ENCODE data around the gene KRT13. TPM values are rescaled to one million over a fixed set of nuclear protein-coding genes. Genes with fewer than 3 reads are reported as not detected.

Gene KRT13
- total and polyA plus RNA-seq, 10 of the 15 experiments (the other 5 are each of a cell fraction or from before 2014, with no cell fraction given), result not detected

DNA sequence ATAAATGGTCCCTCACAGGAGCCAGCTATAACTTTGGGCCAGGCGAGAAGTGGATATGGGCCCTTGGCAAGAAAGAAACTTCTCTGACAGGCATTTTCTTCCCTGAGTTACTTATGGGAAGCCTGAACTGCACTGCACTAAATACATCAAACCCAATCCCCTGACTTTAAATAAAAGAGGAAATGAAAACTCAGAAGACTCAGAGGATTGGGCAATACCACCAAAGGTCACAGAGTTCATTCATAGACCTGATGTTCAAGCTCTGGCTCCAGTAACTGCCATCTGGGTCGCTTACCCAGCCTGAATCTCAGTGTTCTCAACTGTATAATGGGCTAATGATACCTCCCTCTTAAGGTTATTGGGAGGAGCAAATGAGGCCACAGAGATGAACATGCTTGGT is 25.3 kb downstream of the KRT13 start:
- Histone ChIP-seq H3K4me2 (ENCODE audit: control insufficient read depth, insufficient read depth) (no peak overlapping the region), H3K27ac (ENCODE audit: control insufficient read depth, insufficient read depth) (no peak overlapping the region), H3K27me3 (replicated peaks in 1 of 2; ENCODE audit: control insufficient read depth in 2 of 2, insufficient read depth in 2 of 2, low read length in 1 of 2) (peaks cover 0 to 3% of the 10 kb centered on the region in 2 experiments; a peak in 2 of 4 replicates), H3K9me3 (replicated peaks; ENCODE audit: control insufficient read depth, insufficient read depth, low read length) (no peaks in the 10 kb centered on the region), H3K9ac (ENCODE audit: control insufficient read depth, insufficient read depth, low read length) (no peak overlapping the region), H3K79me2 (ENCODE audit: control insufficient read depth, insufficient read depth, low read length) (no peaks in the 10 kb centered on the region), H3K4me1 (ENCODE audit: control insufficient read depth, insufficient read depth, low read length) (no peaks in the 10 kb centered on the region; the same call in 1 of the 2 replicates), H3K4me3 (no peak overlapping the region), H3K36me3 (ENCODE audit: control insufficient read depth in 2 of 2, insufficient read depth in 2 of 2, low read length in 1 of 2) (no peaks in the 10 kb centered on the region), H2AFZ (ENCODE audit: control insufficient read depth, low read depth, low read length) (no peak overlapping the region), H4K20me1 (ENCODE audit: control insufficient read depth, insufficient read depth) (no peaks in the 10 kb centered on the region)
- ChIA-PET SMC1A (ENCODE audit: uncharacterized antibody, unreplicated experiment) (no interaction called here), CTCF (no interaction called here), RAD21 (ENCODE audit: unreplicated experiment) (no interaction called here), POLR2A (no interaction called here)
- TF ChIP-seq NR2F1 (conservative IDR thresholded peaks at IDR 0.05) (peak; percentile 74), SPI1 (IDR thresholded peaks at IDR 0.05; ENCODE audit: borderline replicate concordance, insufficient read depth, low read depth, low read length) (peak; percentile 60; the same call in 1 of the 2 replicates), PAX8 (IDR thresholded peaks at IDR 0.05) (no peak)
- ATAC-seq (no peak), FAIRE-seq (no peak), DNase-seq (ENCODE audit: low read depth, low spot score) (no peak)
- in situ Hi-C loops (cut with MboI) (no loop called here), intact Hi-C loops (cut with micrococcal nuclease; ENCODE audit: unreplicated experiment) (no loop called here)
- 0% methylated on average over 2 of the region's 2 CpGs for WGBS (ENCODE audit: insufficient coverage, insufficient replicate concordance, low lambda C conversion rate, missing lambda C conversion rate)
- BruUV-seq (replicated peaks), result no TSS peak

GRCh38 chr17:41478237-41478636 is 27.2 kb downstream of the KRT13 start:
- Histone ChIP-seq H2AFZ (ENCODE audit: control insufficient read depth, low read depth, low read length) (no peak overlapping the region), H3K4me3 (no peak overlapping the region), H4K20me1 (ENCODE audit: control insufficient read depth, insufficient read depth) (no peaks in the 10 kb centered on the region), H3K4me1 (ENCODE audit: control insufficient read depth, insufficient read depth, low read length) (no peaks in the 10 kb centered on the region; the same call in 1 of the 2 replicates), H3K27ac (ENCODE audit: control insufficient read depth, insufficient read depth) (no peak overlapping the region), H3K36me3 (ENCODE audit: control insufficient read depth in 2 of 2, insufficient read depth in 2 of 2, low read length in 1 of 2) (no peaks in the 10 kb centered on the region), H3K9ac (ENCODE audit: control insufficient read depth, insufficient read depth, low read length) (no peak overlapping the region), H3K9me3 (replicated peaks; ENCODE audit: control insufficient read depth, insufficient read depth, low read length) (no peaks in the 10 kb centered on the region), H3K79me2 (ENCODE audit: control insufficient read depth, insufficient read depth, low read length) (no peaks in the 10 kb centered on the region), H3K4me2 (ENCODE audit: control insufficient read depth, insufficient read depth) (no peak overlapping the region), H3K27me3 (replicated peaks in 1 of 2; ENCODE audit: control insufficient read depth in 2 of 2, insufficient read depth in 2 of 2, low read length in 1 of 2) (0 out of 4 replicates have a peak, but pooled peaks cover 1 to 3% of the 10 kb centered on the region in 2 experiments)
- ChIA-PET POLR2A (no interaction called here), CTCF (interaction anchor here (1.0 kb wide), 1 partner anchor 11 kb away, joined by 3 read pairs; the partner anchor contains the start of gene KRT32), RAD21 (ENCODE audit: unreplicated experiment) (no interaction called here), SMC1A (ENCODE audit: uncharacterized antibody, unreplicated experiment) (no interaction called here)
- DNase-seq (ENCODE audit: low read depth, low spot score) (no peak), FAIRE-seq (no peak), ATAC-seq (no peak)
- TF ChIP-seq IKZF1 (conservative IDR thresholded peaks at IDR 0.05) (no peak), ZNF687 (IDR thresholded peaks at IDR 0.05) (no peak), MYC (IDR thresholded peaks at IDR 0.05; ENCODE audit: insufficient read depth, insufficient read length, insufficient replicate concordance, low read length, severe bottlenecking) (no peak), HDAC2 (IDR thresholded peaks at IDR 0.05) (no peak)
- no TSS peak for BruUV-seq (replicated peaks)
- WGBS (ENCODE audit: insufficient coverage, insufficient replicate concordance, low lambda C conversion rate, missing lambda C conversion rate), result 28% methylated on average over 8 of the region's 8 CpGs
- intact Hi-C loops (cut with micrococcal nuclease; ENCODE audit: unreplicated experiment) (no loop called here), in situ Hi-C loops (cut with MboI) (no loop called here)
